ENCODE data around the gene HCRTR1. TPM values are rescaled to one million over a fixed set of nuclear protein-coding genes. Genes with fewer than 3 reads are reported as not detected.

The HCRTR1 gene
- total RNA-seq, 1 donor from 2014 or later, result 1.6 TPM

DNA sequence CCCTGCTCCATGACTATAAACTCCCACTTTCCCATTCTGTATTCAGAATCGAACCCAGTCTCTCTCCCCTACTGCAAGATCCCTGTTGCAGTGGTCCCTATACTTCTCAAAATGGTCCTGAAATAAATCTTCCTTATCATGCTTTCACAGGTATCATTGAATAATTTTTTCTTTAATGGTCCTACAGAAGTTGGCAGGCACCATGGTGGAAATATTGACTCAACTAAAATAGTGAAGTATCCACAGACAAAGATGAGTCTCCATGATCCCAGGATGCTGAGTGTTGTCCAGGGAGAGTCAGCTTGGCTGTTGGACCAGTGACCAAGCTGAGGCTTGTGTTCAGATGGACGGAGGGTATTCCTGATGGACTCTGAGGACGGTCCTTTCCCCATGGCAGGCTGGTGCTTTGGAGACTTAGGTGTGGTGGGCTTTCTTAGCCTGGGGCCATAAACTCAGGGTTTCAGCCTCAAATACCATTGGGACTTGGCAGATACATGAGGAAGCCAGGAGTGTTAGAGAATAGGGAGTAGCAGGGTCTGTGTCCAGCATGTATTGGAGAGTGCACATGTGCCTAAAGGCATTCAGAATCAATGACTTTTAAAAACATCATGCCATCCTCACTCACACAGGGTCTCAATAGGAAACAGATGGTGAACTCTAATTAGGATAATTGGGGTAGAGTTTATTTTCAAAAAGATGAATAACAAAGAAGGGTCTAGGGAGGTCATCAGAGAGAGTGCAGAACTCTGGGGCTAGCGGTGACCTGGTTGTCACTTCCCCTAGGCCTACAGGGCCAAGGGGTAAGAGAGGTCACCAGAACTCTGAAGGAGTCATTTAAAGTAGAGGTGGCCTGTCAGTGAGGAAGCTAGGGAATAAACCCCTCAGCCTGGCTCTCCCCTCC, 21.4 kb upstream of the HCRTR1 start:
- FAIRE-seq (no peak), DNase-seq (ENCODE audit: low spot score in 2 of 2) (no peak)

DNA sequence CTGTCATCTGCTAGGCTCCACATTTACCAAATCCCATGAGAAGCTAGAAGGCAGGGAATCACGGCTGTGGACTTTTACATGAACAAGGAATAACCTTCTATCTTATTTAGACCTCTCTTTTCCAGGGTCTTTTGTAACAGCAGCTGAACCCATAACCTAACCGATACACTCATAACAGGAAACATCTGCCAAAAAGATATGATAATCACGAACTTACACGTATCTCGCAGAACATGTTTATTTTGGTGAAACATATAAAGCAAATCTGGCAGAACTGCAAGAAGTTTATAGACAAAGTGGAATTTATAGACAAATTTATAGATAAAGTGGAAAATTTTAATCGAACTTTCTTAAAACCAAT, 20.8 kb upstream of the HCRTR1 start:
- FAIRE-seq, result no peak
- DNase-seq (ENCODE audit: low spot score in 2 of 2), result no peak

- DNase-seq (ENCODE audit: low spot score in 2 of 2) (no peak), FAIRE-seq (no peak)
These were observed 18.5 kb upstream of the HCRTR1 start for GRCh38 chr1:31598980-31599379.

DNA sequence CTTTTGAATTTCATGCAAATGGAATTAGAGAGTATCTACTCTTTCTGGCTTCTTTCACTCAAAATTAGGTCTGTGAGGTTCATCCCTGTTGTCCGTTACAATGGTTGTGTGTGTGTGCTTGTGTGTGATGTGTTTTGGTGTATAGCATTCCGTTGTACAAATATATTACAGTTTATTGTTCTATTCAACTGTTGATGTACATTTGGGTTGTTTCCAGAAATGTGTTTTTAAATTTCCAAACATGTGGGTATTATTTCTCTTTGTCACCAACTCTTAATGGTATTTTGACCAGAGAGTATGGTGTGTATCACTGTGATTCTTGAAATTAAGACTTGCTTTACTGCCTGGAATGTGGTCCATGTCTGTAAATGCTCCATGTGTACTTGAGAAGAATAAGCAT, 16.8 kb upstream of the HCRTR1 start:
- FAIRE-seq, result no peak
- DNase-seq (ENCODE audit: low spot score in 2 of 2), result no peak

DNA sequence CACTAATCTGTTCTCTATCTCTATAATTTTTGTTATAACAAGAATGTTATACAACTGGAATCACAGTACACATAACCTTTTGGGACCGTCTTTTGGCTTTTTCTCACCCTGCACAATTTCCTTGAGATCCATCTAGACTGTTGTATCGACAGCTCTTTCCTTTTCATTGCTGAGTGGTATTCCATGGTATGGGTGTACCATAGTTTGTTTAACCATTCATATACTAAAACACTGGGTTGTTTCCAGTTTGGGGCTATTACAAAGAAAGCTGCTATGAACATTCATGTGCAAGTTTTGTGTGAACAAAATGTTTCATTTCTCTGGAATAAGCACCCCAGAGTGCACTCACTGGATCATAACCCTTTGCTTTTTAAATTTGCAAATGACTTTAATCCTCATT, 15.4 kb upstream of the HCRTR1 start:
- DNase-seq (ENCODE audit: low spot score in 2 of 2), result no peak
- FAIRE-seq, result no peak

DNA sequence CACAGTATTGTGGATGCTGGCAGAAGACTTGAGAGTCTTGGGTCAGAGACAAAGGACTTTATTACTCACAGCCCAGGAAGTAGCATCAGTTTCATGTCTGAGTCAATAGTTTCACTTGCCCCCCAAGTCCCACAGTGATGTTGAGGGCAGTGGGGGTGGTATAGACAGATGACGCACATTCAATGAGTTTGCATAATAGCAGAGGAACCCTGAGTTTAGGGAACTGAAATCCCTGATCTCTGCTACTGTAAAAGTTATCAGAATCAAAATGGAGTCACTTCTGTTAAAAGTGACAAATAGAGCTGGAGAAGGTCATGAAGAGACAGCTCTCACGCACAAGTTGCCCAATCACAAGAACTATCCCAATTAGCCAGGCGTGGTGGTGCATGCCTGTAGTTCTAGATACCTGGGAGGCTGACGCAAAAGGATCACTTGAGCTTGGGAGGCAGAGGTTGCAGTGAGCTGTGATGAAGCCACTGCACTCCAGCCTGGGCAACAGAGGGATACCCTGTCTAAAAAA, 11.5 kb upstream of the HCRTR1 start:
- DNase-seq (ENCODE audit: low spot score in 2 of 2), result no peak
- FAIRE-seq, result no peak

DNA sequence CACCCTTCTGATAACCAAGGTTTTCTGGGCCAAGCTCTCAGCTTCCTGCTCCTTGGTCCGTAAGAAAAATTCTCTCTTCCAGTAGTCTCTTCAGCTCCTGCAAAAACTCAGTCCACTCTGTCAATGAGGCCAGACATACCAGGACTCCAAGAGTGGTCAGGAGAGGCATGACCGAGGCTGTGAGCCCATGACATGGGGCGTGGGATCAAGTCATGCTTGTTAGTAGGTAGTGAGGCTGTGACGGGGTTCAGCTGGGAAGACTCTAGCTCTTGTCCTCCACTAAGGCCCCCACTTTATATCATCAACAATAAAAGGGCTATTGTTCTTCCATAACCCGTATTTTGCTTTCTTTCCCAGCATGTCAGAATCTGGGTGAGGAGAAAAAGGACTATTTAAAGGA, 10.1 kb upstream of the HCRTR1 start:
- DNase-seq (ENCODE audit: low spot score in 2 of 2) (no peak), FAIRE-seq (no peak)

- DNase-seq (ENCODE audit: low spot score in 2 of 2), result no peak
- FAIRE-seq, result no peak
These were observed 7.9 kb upstream of the HCRTR1 start for GRCh38 chr1:31609514-31610118.

GRCh38 chr1:31614414-31615005, 3.0 kb upstream of the HCRTR1 start:
- FAIRE-seq (no peak), DNase-seq (ENCODE audit: low spot score in 2 of 2) (no peak)

DNA sequence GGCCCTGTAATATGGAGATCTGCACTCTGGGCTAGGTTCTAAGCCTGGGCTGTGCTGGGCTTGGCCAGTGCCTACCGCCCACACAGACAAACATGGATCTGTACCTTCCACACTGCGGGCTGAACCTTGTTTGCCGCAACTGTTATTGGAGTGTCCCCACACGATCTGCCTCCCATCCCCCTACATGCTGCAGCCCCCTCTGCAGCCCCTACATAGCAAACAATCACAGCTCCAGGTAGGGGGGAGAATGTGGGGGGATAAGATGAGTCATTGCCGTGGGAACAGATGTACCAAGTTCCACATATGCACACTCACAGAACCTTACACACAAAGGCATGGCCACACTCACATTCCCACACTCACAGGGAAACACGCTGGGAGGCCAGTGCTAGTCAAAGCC, 2.1 kb upstream of the HCRTR1 start:
- no peak for FAIRE-seq

DNA sequence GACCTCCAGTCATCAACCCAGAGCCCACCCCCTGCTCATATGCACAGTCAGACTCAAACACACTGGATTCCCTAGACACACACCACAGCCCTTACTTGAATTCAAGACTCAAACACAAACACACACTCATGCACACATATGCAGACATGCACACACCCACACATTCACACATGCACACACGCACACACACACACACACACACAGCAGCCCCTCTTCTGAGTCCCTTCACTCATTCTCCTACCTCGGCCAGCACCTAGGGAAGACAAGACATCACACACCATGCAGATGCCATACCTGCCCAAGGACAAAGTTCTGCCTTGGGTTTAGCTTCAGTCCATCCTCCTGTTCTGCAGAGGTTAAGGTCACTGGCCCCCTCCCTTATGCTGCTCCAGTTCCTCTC, 1.6 kb upstream of the HCRTR1 start:
- no peak for FAIRE-seq
- no peak for DNase-seq (ENCODE audit: low spot score in 2 of 2)

More for the DNA sequence above, 2.1 kb upstream of the HCRTR1 start:
- DNase-seq (ENCODE audit: low spot score in 2 of 2), result no peak

- DNase-seq (ENCODE audit: low spot score in 2 of 2) (peak; percentile 51 to 78), FAIRE-seq (no peak)
These were observed 642 bp downstream of the HCRTR1 start for GRCh38 chr1:31617916-31618746.

- FAIRE-seq (no peak), DNase-seq (ENCODE audit: low spot score in 2 of 2) (no peak)
These were observed 1.7 kb downstream of the HCRTR1 start for GRCh38 chr1:31618916-31619846.

GRCh38 chr1:31620631-31621497, 3.4 kb downstream of the HCRTR1 start:
- no peak for FAIRE-seq

DNA sequence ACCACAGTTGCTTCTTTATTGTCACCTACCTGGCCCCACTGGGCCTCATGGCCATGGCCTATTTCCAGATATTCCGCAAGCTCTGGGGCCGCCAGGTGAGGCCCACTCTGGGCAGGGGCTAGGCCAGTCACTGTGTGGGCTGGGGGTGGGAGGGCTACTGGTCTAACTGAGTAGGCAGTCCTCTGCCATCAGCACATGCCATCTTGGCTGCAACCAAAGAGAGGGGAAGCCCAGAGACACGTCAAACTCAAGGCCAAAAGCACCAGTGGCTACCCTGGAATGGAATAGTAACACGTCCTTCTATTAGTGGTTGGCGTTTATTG, 4.0 kb downstream of the HCRTR1 start:
- FAIRE-seq (no peak), DNase-seq (ENCODE audit: low spot score in 2 of 2) (no peak)

More at GRCh38 chr1:31620631-31621497, 3.4 kb downstream of the HCRTR1 start:
- DNase-seq (ENCODE audit: low spot score in 2 of 2), result no peak

- FAIRE-seq, result no peak
- peak in 1 of 2 donors; percentile 54 for DNase-seq (ENCODE audit: low spot score in 2 of 2)
These were observed 4.6 kb downstream of the HCRTR1 start for GRCh38 chr1:31621847-31622730.

DNA sequence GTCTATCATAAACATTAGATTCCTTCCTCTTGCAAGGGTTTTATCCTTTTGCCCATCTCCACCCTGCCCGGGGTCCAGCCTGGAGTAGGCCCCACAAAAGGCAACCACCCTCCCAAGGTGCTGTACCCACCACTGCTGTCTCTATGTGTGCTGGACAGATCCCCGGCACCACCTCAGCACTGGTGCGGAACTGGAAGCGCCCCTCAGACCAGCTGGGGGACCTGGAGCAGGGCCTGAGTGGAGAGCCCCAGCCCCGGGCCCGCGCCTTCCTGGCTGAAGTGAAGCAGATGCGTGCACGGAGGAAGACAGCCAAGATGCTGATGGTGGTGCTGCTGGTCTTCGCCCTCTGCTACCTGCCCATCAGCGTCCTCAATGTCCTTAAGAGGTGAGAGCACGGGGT, 5.9 kb downstream of the HCRTR1 start:
- no peak for FAIRE-seq

DNA sequence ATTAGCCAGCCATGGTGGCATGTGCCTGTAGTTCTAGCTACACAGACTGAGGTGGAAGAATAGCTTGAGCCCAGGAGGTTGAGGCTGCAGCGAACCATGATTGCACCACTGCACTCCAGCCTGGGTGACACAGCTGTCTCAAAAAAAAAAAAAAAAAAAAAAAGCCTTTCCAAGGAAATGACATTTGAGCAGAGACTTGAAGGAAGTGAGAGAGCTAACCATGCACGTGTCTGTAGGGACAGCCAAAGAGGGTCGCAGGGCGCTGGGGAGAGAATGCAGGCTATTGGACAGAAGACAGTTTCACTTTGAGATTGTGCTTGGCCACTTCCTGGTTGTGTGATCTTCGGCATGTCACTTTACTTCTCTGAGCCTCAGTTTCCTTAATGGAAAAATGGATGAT, 6.8 kb downstream of the HCRTR1 start:
- no peak for FAIRE-seq
- no peak for DNase-seq (ENCODE audit: low spot score in 2 of 2)

More for the DNA sequence above, 5.9 kb downstream of the HCRTR1 start:
- no peak for DNase-seq (ENCODE audit: low spot score in 2 of 2)

All from frontal cortex (tissue), 4 donors.